Prostate gland (tissue), 2 donors: Measurements from ENCODE around the gene TECTA. TPM values are rescaled to one million over a fixed set of nuclear protein-coding genes. Genes with fewer than 3 reads are reported as not detected.
"Not testable (repeated sequence)": the region's sequence is repeated elsewhere in the genome, so short reads cannot be mapped to it uniquely, and the experiment has no call there.

Source experiments
- DNase-seq: peaks from one replicate; pipeline ENCODE4 v3.0.0-alpha.2; 2019; ENCODE audit warnings: low spot score
- H3K27ac ChIP-seq, 2 donors: fragments of 200-600 bp; sonication (generic); 2 replicates each; pipeline ENCODE4 v1.5.1; 2017 to 2019
- H3K27me3 ChIP-seq: fragments of 200-600 bp; sonication (generic); replicated peaks from 2 replicates; pipeline ENCODE4 v1.5.1; 2019; ENCODE audit not compliant: insufficient read depth
- H3K36me3 ChIP-seq, 2 donors: fragments of 200-600 bp; sonication (generic); 1 replicate in 1 of 2; 2 replicates in 1 of 2; pipeline versions ENCODE4 v1.5.1 to v1.8.1; 2017 to 2019
- H3K4me1 ChIP-seq: fragments of 200-600 bp; sonication (generic); replicated peaks from 2 replicates; pipeline ENCODE4 v1.5.1; 2019
- H3K4me3 ChIP-seq, 2 donors: fragments of 200-600 bp; sonication (generic); 2 replicates each; pipeline ENCODE4 v1.5.1; 2017 to 2019
- H3K9me3 ChIP-seq: fragments of 200-600 bp; sonication (generic); 2 replicates; pipeline ENCODE4 v1.5.1; 2017
- CTCF ChIP-seq, 4 experiments: fragments of 200-600 bp in 2 of 4; fragments of 450-650 bp in 2 of 4; sonication (generic) in 2 of 4; IDR thresholded peaks; 1 replicate in 3 of 4; 2 replicates in 1 of 4; pipeline ENCODE4 v1.5.1; 2016 to 2019; ENCODE audit warnings: antibody characterized with exemption in 4 of 4, mild to moderate bottlenecking in 2 of 4, moderate library complexity in 2 of 4
- POLR2A ChIP-seq: fragments of 450-650 bp; IDR thresholded peaks from one replicate; pipeline ENCODE4 v1.6.1; 2016; ENCODE audit warnings: antibody characterized with exemption, mild to moderate bottlenecking
- POLR2AphosphoS5 ChIP-seq: sonication (generic); formaldehyde crosslinking; IDR thresholded peaks from one replicate; pipeline ENCODE4 v1.6.1; 2017; ENCODE audit warnings: antibody characterized with exemption
- WGBS: methylation state at CpG from one replicate; pipeline ENCODE4 v1.1.5; 2018; 5-methylcytosine and 5-hydroxymethylcytosine counted together
- intact Hi-C: fragments of 100-400 bp; cut with DNase I; formaldehyde crosslinking; loops from one replicate; pipeline ENCODE4 v1.14.2; 2022
- total RNA-seq, 2 donors: library from RNA; depleted of rRNA; stranded (reverse); fragments of >200 nt; gene quantifications; one replicate each; pipeline ENCODE4 v1.1.0, GENCODE V29; 2016

TECTA gene
- total RNA-seq, 2 donors from 2014 or later, result 0.41 to 1.6 TPM

GRCh38 chr11:121113611-121114010 lies 12.6 kb downstream of the TECTA start:
- Histone ChIP-seq H3K36me3 (no peaks in the 10 kb centered on the region), H3K27ac (no peak overlapping the region), H3K4me1 (no peaks in the 10 kb centered on the region), H3K4me3 (no peak overlapping the region), H3K9me3 (no peaks in the 10 kb centered on the region), H3K27me3 (no peaks in the 10 kb centered on the region)
- intact Hi-C loops, result loop anchor here (5.0 to 10.0 kb wide), 3 partner anchors 159 to 601 kb away; partner anchors contain the start of gene GRIK4
- 89% methylated on average over 9 of the region's 9 CpGs for WGBS
- no peak for DNase-seq
- no peak for TF ChIP-seq POLR2AphosphoS5
- no peak for TF ChIP-seq POLR2A
- no peak for TF ChIP-seq CTCF (IDR thresholded peaks at IDR 0.05)

- 94% methylated on average over 1 of the region's 1 CpG for WGBS
- not testable (repeated sequence) for DNase-seq
Observed at GRCh38 chr11:121115024-121115423, 14.0 kb downstream of the TECTA start.

GRCh38 chr11:121117788-121118187 lies 16.7 kb downstream of the TECTA start:
- no peak for DNase-seq
- no peaks in the 10 kb centered on the region for H3K36me3 ChIP-seq
- no peaks in the 10 kb centered on the region for H3K9me3 ChIP-seq
- H3K4me1 ChIP-seq, result no peaks in the 10 kb centered on the region
- H3K27ac ChIP-seq, result no peak overlapping the region
- 77% methylated on average over 6 of the region's 6 CpGs for WGBS
- TF ChIP-seq POLR2AphosphoS5, result no peak
- TF ChIP-seq CTCF (IDR thresholded peaks at IDR 0.05), result no peak
- no peak for TF ChIP-seq POLR2A
- H3K27me3 ChIP-seq, result no peaks in the 10 kb centered on the region
- no peak overlapping the region for H3K4me3 ChIP-seq
- intact Hi-C loops, result loop anchor here (10.0 kb wide), 2 partner anchors 163 to 433 kb away; no protein-coding TSS in a partner anchor

More at GRCh38 chr11:121115024-121115423, 14.0 kb downstream of the TECTA start:
- not testable (repeated sequence) for H3K4me3 ChIP-seq, H3K36me3 ChIP-seq, H3K27me3 ChIP-seq, H3K9me3 ChIP-seq, H3K27ac ChIP-seq, H3K4me1 ChIP-seq
- intact Hi-C loops, result loop anchor here (10.0 kb wide), 2 partner anchors 160 to 430 kb away; no protein-coding TSS in a partner anchor

GRCh38 chr11:121119440-121119839 lies 18.4 kb downstream of the TECTA start:
- DNase-seq, result no peak
- no peaks in the 10 kb centered on the region for H3K4me1 ChIP-seq
- no peaks in the 10 kb centered on the region for H3K27me3 ChIP-seq
- H3K27ac ChIP-seq, result no peak overlapping the region
- H3K36me3 ChIP-seq, result no peaks in the 10 kb centered on the region
- no peak overlapping the region for H3K4me3 ChIP-seq
- intact Hi-C loops, result loop anchor here (10.0 kb wide), 2 partner anchors 165 to 435 kb away; no protein-coding TSS in a partner anchor
- no peak for TF ChIP-seq POLR2A
- no peak for TF ChIP-seq POLR2AphosphoS5
- no peak for TF ChIP-seq CTCF (IDR thresholded peaks at IDR 0.05)
- no peaks in the 10 kb centered on the region for H3K9me3 ChIP-seq
- 88% methylated on average over 1 of the region's 1 CpG for WGBS

GRCh38 chr11:121122328-121122727 lies 21.3 kb downstream of the TECTA start:
- no peaks in the 10 kb centered on the region for H3K9me3 ChIP-seq
- no peaks in the 10 kb centered on the region for H3K36me3 ChIP-seq
- intact Hi-C loops, result no loop called here
- H3K4me3 ChIP-seq, result no peak overlapping the region
- 93% methylated on average over 3 of the region's 3 CpGs for WGBS
- H3K4me1 ChIP-seq, result no peaks in the 10 kb centered on the region
- H3K27me3 ChIP-seq, result no peaks in the 10 kb centered on the region
- DNase-seq, result no peak
- TF ChIP-seq CTCF (IDR thresholded peaks at IDR 0.05) (no peak), POLR2AphosphoS5 (no peak), POLR2A (no peak)
- H3K27ac ChIP-seq, result no peak overlapping the region
